Fibroblast of lung (primary cell): ENCODE data around the gene WWC2.

Experiments
- CTCF ChIP-seq, 2 donors: IDR thresholded peaks in 1 of 2; conservative IDR thresholded peaks in 1 of 2; 1 replicate in 1 of 2; 2 replicates in 1 of 2; pipeline ENCODE4 v1.5.1; 2011 to 2012; ENCODE audit warnings: low read length in 2 of 2, control low read depth in 1 of 2, inconsistent platforms in 1 of 2, low read depth in 1 of 2, mild to moderate bottlenecking in 1 of 2
- EZH2 ChIP-seq: IDR thresholded peaks from 2 replicates; pipeline ENCODE4 v1.5.1; 2012; ENCODE audit warnings: low read length, control low read depth, mild to moderate bottlenecking; ENCODE audit errors: missing control alignments

DNA sequence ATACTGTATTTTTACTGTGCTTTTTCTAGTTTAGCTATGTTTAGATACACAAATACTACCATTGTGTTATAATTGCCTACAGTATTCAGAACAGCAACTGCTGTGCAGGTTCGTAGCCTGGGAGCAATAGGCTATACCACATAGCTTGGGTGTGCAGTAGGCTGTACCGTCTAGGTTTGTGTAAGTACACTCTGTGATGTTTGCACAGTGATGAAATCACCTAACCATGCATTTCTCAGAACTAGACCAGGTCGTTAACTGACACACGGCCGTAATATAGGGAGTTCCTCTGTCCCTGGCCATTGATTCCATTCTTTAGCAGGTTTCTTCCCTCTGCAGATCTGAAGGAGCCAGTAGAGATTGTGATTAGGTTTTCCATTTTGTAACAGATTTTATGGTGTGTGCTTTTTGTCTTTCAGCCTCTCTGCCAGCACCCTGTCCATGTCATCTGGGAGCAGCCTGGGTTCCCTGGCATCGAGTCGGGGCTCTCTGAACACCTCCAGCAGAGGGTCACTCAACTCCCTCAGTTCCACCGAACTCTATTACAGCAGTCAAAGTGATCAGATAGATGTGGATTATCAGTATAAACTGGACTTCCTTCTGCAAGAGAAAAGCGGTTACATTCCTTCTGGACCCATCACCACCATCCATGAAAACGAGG is 161.6 kb downstream of the WWC2 start:
- TF ChIP-seq CTCF (conservative IDR thresholded peaks at IDR 0.05 in 1 of 2, IDR thresholded peaks at IDR 0.05 in 1 of 2; ENCODE audit: low read depth in 1 of 2, low read length in 2 of 2) (no peak), EZH2 (no peak)
